Neural cell (in vitro differentiated cells): ENCODE measurements around the gene BIK. TPM values are rescaled to one million over a fixed set of nuclear protein-coding genes. Genes with fewer than 3 reads are reported as not detected.

Experiments
- H2AFZ ChIP-seq: fragments of 200-600, 300-800 bp; sonication (generic), shearing (Covaris generic); 2 replicates; pipeline ENCODE4 v1.6.0; 2014; ENCODE audit warnings: low read depth, mild to moderate bottlenecking, antibody characterized with exemption, low read length, moderate library complexity
- H3F3A ChIP-seq: fragments of 200-600 bp; shearing (Covaris generic); 2 replicates; pipeline ENCODE4 v1.6.1; 2016; ENCODE audit warnings: mild to moderate bottlenecking, moderate library complexity, mixed read lengths, antibody characterized with exemption, low read length; ENCODE audit not compliant: insufficient read depth, poor library complexity, severe bottlenecking
- H3K27ac ChIP-seq: fragments of 200-600, 300-800 bp; sonication (generic), shearing (Covaris generic); 2 replicates; pipeline ENCODE4 v1.5.1; 2014; ENCODE audit warnings: mild to moderate bottlenecking, low read length, moderate library complexity
- H3K27me3 ChIP-seq: fragments of 300-800, 200-600 bp; sonication (generic), shearing (Covaris generic); 2 replicates; pipeline ENCODE4 v1.6.0; 2014; ENCODE audit warnings: mild to moderate bottlenecking, low read depth, low read length, moderate library complexity; ENCODE audit not compliant: insufficient read depth
- H3K36me3 ChIP-seq: fragments of 300-800, 200-600 bp; sonication (generic), shearing (Covaris generic); 2 replicates; pipeline ENCODE4 v1.5.1; 2014; ENCODE audit warnings: mild to moderate bottlenecking, antibody characterized with exemption, low read length, moderate library complexity; ENCODE audit not compliant: insufficient read depth
- H3K4me2 ChIP-seq: fragments of 300-800, 200-600 bp; sonication (generic), shearing (Covaris generic); 2 replicates; pipeline ENCODE4 v1.6.0; 2014; ENCODE audit warnings: mild to moderate bottlenecking, low read length
- H3K4me3 ChIP-seq: fragments of 300-800, 200-600 bp; sonication (generic), shearing (Covaris generic); 2 replicates; pipeline ENCODE4 v1.5.1; 2014; ENCODE audit warnings: mild to moderate bottlenecking, low read length, moderate library complexity
- H3K79me2 ChIP-seq: fragments of 200-600 bp; shearing (Covaris generic); replicated peaks from 2 replicates; pipeline ENCODE4 v1.6.0; 2014; ENCODE audit warnings: mild to moderate bottlenecking, low read length, moderate library complexity; ENCODE audit not compliant: insufficient read depth
- H3K9ac ChIP-seq: fragments of 300-800, 200-600 bp; sonication (generic), shearing (Covaris generic); 2 replicates; pipeline ENCODE4 v1.6.1; 2016; ENCODE audit warnings: mild to moderate bottlenecking, low read length, mixed read lengths
- H3K9me2 ChIP-seq: fragments of 200-600 bp; shearing (Covaris generic); 2 replicates; pipeline ENCODE4 v1.6.1; 2016; ENCODE audit warnings: mild to moderate bottlenecking, low read length, mixed read lengths; ENCODE audit not compliant: insufficient read depth
- H3K9me3 ChIP-seq: fragments of 200-600, 300-800 bp; sonication (generic), shearing (Covaris generic); 2 replicates; pipeline ENCODE4 v1.6.1; 2016; ENCODE audit warnings: mild to moderate bottlenecking, mixed run types, low read length, moderate library complexity, mixed read lengths
- H4K20me1 ChIP-seq: fragments of 200-600 bp; shearing (Covaris generic); 2 replicates; pipeline ENCODE4 v1.6.1; 2016; ENCODE audit warnings: mild to moderate bottlenecking, mixed run types; ENCODE audit not compliant: insufficient read depth
- CTCF ChIP-seq: fragments of 450-650 bp; IDR thresholded peaks from 2 replicates; pipeline ENCODE4 v1.5.1; 2014; ENCODE audit warnings: antibody characterized with exemption, mild to moderate bottlenecking, moderate library complexity; ENCODE audit not compliant: poor library complexity, severe bottlenecking
- EP300 ChIP-seq: fragments of 450-650 bp; conservative IDR thresholded peaks from 2 replicates; pipeline ENCODE4 v1.6.1; 2014; ENCODE audit warnings: antibody characterized with exemption, mild to moderate bottlenecking, moderate library complexity; ENCODE audit not compliant: poor library complexity, severe bottlenecking
- EZH2 ChIP-seq: fragments of 200-600, 300-800 bp; shearing (Covaris generic), sonication (generic); IDR thresholded peaks from 2 replicates; pipeline ENCODE4 v1.6.1; 2014; ENCODE audit warnings: antibody characterized with exemption, low read length, borderline replicate concordance, mild to moderate bottlenecking; ENCODE audit not compliant: insufficient read depth, poor library complexity, severe bottlenecking
- MXI1 ChIP-seq: fragments of 450-650 bp; conservative IDR thresholded peaks from 2 replicates; pipeline ENCODE4 v1.6.1; 2014; ENCODE audit warnings: antibody characterized with exemption, mild to moderate bottlenecking; ENCODE audit not compliant: poor library complexity, severe bottlenecking
- POLR2AphosphoS5 ChIP-seq: IDR thresholded peaks from 2 replicates; pipeline ENCODE4 v1.6.1; 2012
- RAD21 ChIP-seq: fragments of 450-650 bp; conservative IDR thresholded peaks from 2 replicates; pipeline ENCODE4 v1.6.1; 2014; ENCODE audit warnings: antibody characterized with exemption, mild to moderate bottlenecking, moderate library complexity
- REST ChIP-seq: IDR thresholded peaks from 2 replicates; pipeline ENCODE4 v1.6.1; 2012; ENCODE audit warnings: borderline replicate concordance
- SMC3 ChIP-seq: fragments of 450-650 bp; conservative IDR thresholded peaks from 2 replicates; pipeline ENCODE4 v1.6.1; 2014; ENCODE audit warnings: antibody characterized with exemption, mild to moderate bottlenecking, moderate library complexity; ENCODE audit not compliant: poor library complexity
- TAF1 ChIP-seq: IDR thresholded peaks from 2 replicates; pipeline ENCODE4 v1.6.1; 2012; ENCODE audit warnings: low read depth
- polyA plus RNA-seq: library from polyadenylated mRNA; depleted of rRNA; stranded (reverse); fragments of >200 nt; gene quantifications from 2 replicates; pipeline ENCODE4 v1.2.3, GENCODE V29; 2014

The BIK gene
- polyA plus RNA-seq, 1 donor from 2014 or later, result 3.1 TPM

DNA sequence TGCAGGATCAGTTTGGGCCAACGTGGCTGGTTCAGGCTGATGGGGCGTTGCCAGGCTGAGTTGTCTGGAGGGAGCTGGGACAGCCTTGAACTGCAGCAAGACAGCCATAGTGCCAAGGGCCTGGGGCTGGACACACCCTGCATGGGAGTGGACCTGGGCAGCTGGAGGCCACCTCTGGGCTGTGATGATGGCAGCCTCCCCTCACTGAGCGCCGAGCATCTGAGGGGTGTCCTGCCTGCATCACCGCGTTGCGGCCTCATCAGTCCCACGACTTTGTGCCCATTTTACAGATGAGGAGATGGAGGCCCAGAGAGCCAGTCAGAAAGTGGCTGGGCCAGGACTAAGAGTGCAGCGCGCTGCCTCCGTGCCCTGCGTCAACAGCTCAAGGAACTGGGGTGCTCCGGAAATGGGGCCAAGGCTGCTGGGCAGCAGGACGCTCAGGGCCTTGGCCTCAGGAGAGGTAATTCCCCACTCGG is 40.2 kb downstream of the BIK start:
- Histone ChIP-seq H3K9me3 (no peaks in the 10 kb centered on the region), H3K9ac (no peak overlapping the region), H3K79me2 (no peaks in the 10 kb centered on the region), H4K20me1 (no peaks in the 10 kb centered on the region), H3K4me3 (no peak overlapping the region), H2AFZ (no peak overlapping the region), H3K9me2 (no peaks in the 10 kb centered on the region), H3K27ac (no peak overlapping the region), H3F3A (no peaks in the 10 kb centered on the region), H3K4me2 (no peak overlapping the region), H3K27me3 (peaks cover 16% of the 10 kb centered on the region), H3K36me3 (no peaks in the 10 kb centered on the region)
- TF ChIP-seq EZH2, result no peak
- no peak for TF ChIP-seq REST
- no peak for TF ChIP-seq EP300
- no peak for TF ChIP-seq TAF1
- no peak for TF ChIP-seq SMC3
- no peak for TF ChIP-seq RAD21
- TF ChIP-seq POLR2AphosphoS5, result no peak
- TF ChIP-seq CTCF, result no peak
- TF ChIP-seq MXI1, result no peak

GRCh38 chr22:43151251-43152002 is 40.9 kb downstream of the BIK start, which contains the start of gene TSPO:
Gene TSPO (plus strand): TSS chr22:43151559. CDS start chr22:43159239, 7,680 bp downstream.
- H3K4me2 ChIP-seq, result no peak within 1 kb of the TSS
- TF ChIP-seq EZH2 (no peak), SMC3 (no peak), REST (no peak)
- H3K9me3 ChIP-seq, result no peaks in the 10 kb centered on the region
- no peaks in the 10 kb centered on the region for H3K36me3 ChIP-seq
- no peak within 1 kb of the TSS for H2AFZ ChIP-seq
- no peak within 1 kb of the TSS for H3K4me3 ChIP-seq
- H3K9ac ChIP-seq, result no peak within 1 kb of the TSS
- H3K27me3 ChIP-seq, result peaks cover 16% of the 10 kb centered on the region
- H3K27ac ChIP-seq, result no peak within 1 kb of the TSS
- H4K20me1 ChIP-seq, result no peaks in the 10 kb centered on the region
- H3K9me2 ChIP-seq, result no peaks in the 10 kb centered on the region
- H3K79me2 ChIP-seq, result no peaks in the 10 kb centered on the region
- H3F3A ChIP-seq, result no peaks in the 10 kb centered on the region
